A172 (cell line): ENCODE measurements around the gene FITM1. TPM values are rescaled to one million over a fixed set of nuclear protein-coding genes. Genes with fewer than 3 reads are reported as not detected.
A peak's percentile ranks its signal among the peaks of the same experiment; 100 is the strongest.

Experiments
- DNase-seq: peaks from one replicate; pipeline ENCODE4 v3.0.0-alpha.2; 2015; ENCODE audit warnings: low spot score
- total RNA-seq: library from RNA; depleted of rRNA; stranded (reverse); fragments of >200 nt; shearing (Covaris generic); gene quantifications from 2 replicates; pipeline ENCODE4 v1.2.3, GENCODE V29; 2014; rRNA removed

FITM1 gene
- total RNA-seq: not detected in 2 replicates

GRCh38 chr14:24130380-24130716 lies at the start of gene FITM1:
FITM1 (plus strand) TSS chr14:24130659; CDS start chr14:24131564, 905 bp downstream.
- no peak for DNase-seq

GRCh38 chr14:24080888-24081738 lies 49.3 kb upstream of the FITM1 start:
- peak; percentile 8 for DNase-seq

- DNase-seq: no peak
These were observed 48.7 kb upstream of the FITM1 start for GRCh38 chr14:24081739-24082211.

- no peak for DNase-seq
These were observed 47.9 kb upstream of the FITM1 start for GRCh38 chr14:24082411-24083080.

GRCh38 chr14:24083462-24083861 lies 47.0 kb upstream of the FITM1 start:
- no peak for DNase-seq

- DNase-seq: no peak
These were observed 46.0 kb upstream of the FITM1 start for GRCh38 chr14:24084440-24084839.

- DNase-seq: no peak
These were observed 45.2 kb upstream of the FITM1 start for GRCh38 chr14:24085215-24085614.

- DNase-seq: no peak
These were observed 44.1 kb upstream of the FITM1 start for GRCh38 chr14:24086193-24086955.

GRCh38 chr14:24087004-24087403 lies 43.5 kb upstream of the FITM1 start:
- no peak for DNase-seq

GRCh38 chr14:24088095-24088494 lies 42.4 kb upstream of the FITM1 start:
- no peak for DNase-seq

GRCh38 chr14:24089890-24090289 lies 40.6 kb upstream of the FITM1 start:
- DNase-seq: no peak

GRCh38 chr14:24092110-24092504 lies 38.4 kb upstream of the FITM1 start:
- DNase-seq: no peak

- no peak for DNase-seq
These were observed 37.8 kb upstream of the FITM1 start for GRCh38 chr14:24092505-24093206.

- DNase-seq: no peak
These were observed 37.1 kb upstream of the FITM1 start for GRCh38 chr14:24093207-24093900.

GRCh38 chr14:24093901-24094840 lies 36.3 kb upstream of the FITM1 start, which contains the start of gene PCK2:
PCK2 (plus strand) TSS chr14:24094311; CDS start chr14:24094406, 95 bp downstream.
- peak; percentile 75 for DNase-seq

GRCh38 chr14:24094841-24095270 lies 35.6 kb upstream of the FITM1 start:
- no peak for DNase-seq

- no peak for DNase-seq
These were observed 35.0 kb upstream of the FITM1 start for GRCh38 chr14:24095271-24096068.

GRCh38 chr14:24096545-24097181 lies 33.8 kb upstream of the FITM1 start:
- DNase-seq: no peak
